ENCODE results near the gene GJB5. TPM values are rescaled to one million over a fixed set of nuclear protein-coding genes. Genes with fewer than 3 reads are reported as not detected.

The GJB5 gene
- total RNA-seq, 5 donors from 2014 or later (not counting 1 experiment from before 2014, with no cell fraction given) = not detected

- no peak overlapping the region for H3K27ac Mint-ChIP-seq
- Histone ChIP-seq H3K4me1 (ENCODE audit: control insufficient read depth in 1 of 2, extremely low read depth in 1 of 2, insufficient read depth in 2 of 2, low read length in 2 of 2) (peaks cover 0 to 6% of the 10 kb centered on the region in 2 experiments), H3K27ac (ENCODE audit: low read length) (no peak overlapping the region), H3K27me3 (replicated peaks in 1 of 2; ENCODE audit: control insufficient read depth in 2 of 2, extremely low read depth in 1 of 2, insufficient read depth in 2 of 2, low read length in 1 of 2) (peaks cover 0 to 38% of the 10 kb centered on the region in 2 experiments), H3K9me3 (no peaks in the 10 kb centered on the region), H3K4me3 (ENCODE audit: control insufficient read depth in 1 of 2, extremely low read depth in 1 of 2, low read length in 1 of 2) (no peak overlapping the region), H3K36me3 (ENCODE audit: control insufficient read depth in 2 of 2, extremely low read depth in 1 of 2, insufficient read depth in 1 of 2, low read length in 1 of 2) (no peaks in the 10 kb centered on the region)
- CTCF ChIA-PET = interaction anchor here (0.5 to 2.3 kb wide), 7 partner anchors 9 to 1110 kb away, joined by 3 to 10 read pairs (median 4); no protein-coding TSS in a partner anchor
- H3K9me3 Mint-ChIP-seq = no peaks in the 10 kb centered on the region
- H3K27me3 Mint-ChIP-seq = peaks cover 6 to 8% of the 10 kb centered on the region in 2 donors
- POLR2A ChIA-PET = interaction anchor here (0.6 to 0.7 kb wide), 2 partner anchors 688 to 1100 kb away, joined by 3 read pairs; no protein-coding TSS in a partner anchor
- no peaks in the 10 kb centered on the region for H3K36me3 Mint-ChIP-seq
- peaks cover 3 to 8% (median 3%) of the 10 kb centered on the region in 3 donors for H3K4me1 Mint-ChIP-seq
- H3K4me3 Mint-ChIP-seq = no peak overlapping the region
- peak; percentile 22 to 81 (median 63) for DNase-seq
- peak; percentile 82 to 86 (median 86) for ATAC-seq (replicated peaks in 1 of 4)
- WGBS (ENCODE audit: insufficient coverage) = 14% methylated on average over 14 of the region's 16 CpGs
Measured at GRCh38 chr1:34742667-34743270, 12.1 kb upstream of the GJB5 start.

GRCh38 chr1:34743775-34744174 lies 11.1 kb upstream of the GJB5 start:
- Mint-ChIP-seq H3K36me3 (no peaks in the 10 kb centered on the region), H3K27ac (no peak overlapping the region), H3K4me3 (no peak overlapping the region), H3K9me3 (no peaks in the 10 kb centered on the region), H3K4me1 (peaks cover 3 to 8% (median 3%) of the 10 kb centered on the region in 3 donors), H3K27me3 (peaks cover 9 to 14% of the 10 kb centered on the region in 2 donors)
- 74% methylated on average over 4 of the region's 6 CpGs for WGBS (ENCODE audit: insufficient coverage)
- DNase-seq (no peak), ATAC-seq (replicated peaks in 1 of 4) (no peak)
- peaks cover 0 to 6% of the 10 kb centered on the region in 2 experiments for H3K4me1 ChIP-seq (ENCODE audit: control insufficient read depth in 1 of 2, extremely low read depth in 1 of 2, insufficient read depth in 2 of 2, low read length in 2 of 2)
- H3K27me3 ChIP-seq (replicated peaks in 1 of 2; ENCODE audit: control insufficient read depth in 2 of 2, extremely low read depth in 1 of 2, insufficient read depth in 2 of 2, low read length in 1 of 2) = peaks cover 0 to 40% of the 10 kb centered on the region in 2 experiments
- H3K27ac ChIP-seq (ENCODE audit: low read length) = no peak overlapping the region
- no peak overlapping the region for H3K4me3 ChIP-seq (ENCODE audit: control insufficient read depth in 1 of 2, extremely low read depth in 1 of 2, low read length in 1 of 2)
- POLR2A ChIA-PET = no interaction called here
- CTCF ChIA-PET = interaction anchor here (1.0 to 2.3 kb wide), 2 partner anchors 1111 kb away, joined by 3 to 10 read pairs; no protein-coding TSS in a partner anchor
- H3K36me3 ChIP-seq (ENCODE audit: control insufficient read depth in 2 of 2, extremely low read depth in 1 of 2, insufficient read depth in 1 of 2, low read length in 1 of 2) = no peaks in the 10 kb centered on the region
- no peaks in the 10 kb centered on the region for H3K9me3 ChIP-seq

DNA sequence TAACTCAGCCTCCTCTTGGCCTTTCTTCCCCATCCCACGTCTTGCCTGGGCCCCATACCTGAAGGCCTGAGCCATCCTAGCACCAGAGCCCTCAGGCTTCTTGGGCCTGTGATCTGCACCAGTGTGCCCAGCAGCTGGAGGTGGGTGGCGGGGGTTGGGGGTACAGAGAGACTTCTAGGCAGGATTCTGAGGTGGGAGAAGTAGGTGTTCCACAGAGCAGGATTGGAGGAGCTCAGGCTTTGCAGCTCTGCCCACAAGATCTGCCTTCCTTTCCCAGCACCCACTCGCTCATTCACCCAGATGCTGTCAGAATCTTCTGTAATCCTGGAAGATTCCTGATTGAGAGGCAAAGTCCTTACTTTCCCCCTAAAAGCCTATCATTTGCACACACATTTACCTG lies 10.0 kb upstream of the GJB5 start:
- no peaks in the 10 kb centered on the region for H3K9me3 Mint-ChIP-seq

DNA sequence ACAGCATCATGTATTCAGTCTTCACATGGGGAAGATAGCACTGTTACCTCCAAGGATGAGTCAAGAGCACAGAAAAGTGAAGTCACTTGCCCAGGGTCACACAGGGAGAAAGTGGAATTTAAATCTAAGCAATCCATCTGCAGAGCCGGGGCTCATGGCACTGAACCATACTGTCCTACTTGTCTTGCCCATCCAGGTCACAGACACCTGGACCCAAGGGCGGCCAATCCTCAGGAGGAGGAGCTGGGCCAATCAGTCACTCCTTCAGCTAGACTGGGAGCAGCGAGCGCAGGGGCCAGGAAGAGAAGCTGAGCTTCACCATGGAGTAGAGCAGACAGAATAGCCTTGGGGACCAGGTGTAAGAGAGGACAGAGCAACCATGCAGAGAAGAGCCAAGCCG lies 9.2 kb upstream of the GJB5 start:
- DNase-seq (no peak), ATAC-seq (replicated peaks in 1 of 4) (no peak)
- no peaks in the 10 kb centered on the region for H3K9me3 Mint-ChIP-seq
- H3K36me3 Mint-ChIP-seq = no peaks in the 10 kb centered on the region
- ChIA-PET POLR2A (no interaction called here), CTCF (no interaction called here)
- H3K27ac ChIP-seq (ENCODE audit: low read length) = no peak overlapping the region
- no peak overlapping the region for H3K27ac Mint-ChIP-seq
- no peaks in the 10 kb centered on the region for H3K9me3 ChIP-seq
- 80% methylated on average over 2 of the region's 5 CpGs for WGBS (ENCODE audit: insufficient coverage)
- peaks cover 0 to 37% of the 10 kb centered on the region in 2 experiments for H3K27me3 ChIP-seq (replicated peaks in 1 of 2; ENCODE audit: control insufficient read depth in 2 of 2, extremely low read depth in 1 of 2, insufficient read depth in 2 of 2, low read length in 1 of 2)
- peaks cover 0 to 6% of the 10 kb centered on the region in 2 experiments for H3K4me1 ChIP-seq (ENCODE audit: control insufficient read depth in 1 of 2, extremely low read depth in 1 of 2, insufficient read depth in 2 of 2, low read length in 2 of 2)
- peaks cover 6 to 20% of the 10 kb centered on the region in 2 donors for H3K27me3 Mint-ChIP-seq
- no peak overlapping the region for H3K4me3 Mint-ChIP-seq
- no peak overlapping the region for H3K4me3 ChIP-seq (ENCODE audit: control insufficient read depth in 1 of 2, extremely low read depth in 1 of 2, low read length in 1 of 2)
- H3K36me3 ChIP-seq (ENCODE audit: control insufficient read depth in 2 of 2, extremely low read depth in 1 of 2, insufficient read depth in 1 of 2, low read length in 1 of 2) = no peaks in the 10 kb centered on the region
- peaks cover 3 to 8% (median 3%) of the 10 kb centered on the region in 3 donors for H3K4me1 Mint-ChIP-seq

More for the DNA sequence above, 10.0 kb upstream of the GJB5 start:
- Histone ChIP-seq H3K9me3 (no peaks in the 10 kb centered on the region), H3K27me3 (replicated peaks in 1 of 2; ENCODE audit: control insufficient read depth in 2 of 2, extremely low read depth in 1 of 2, insufficient read depth in 2 of 2, low read length in 1 of 2) (peaks cover 0 to 40% of the 10 kb centered on the region in 2 experiments), H3K36me3 (ENCODE audit: control insufficient read depth in 2 of 2, extremely low read depth in 1 of 2, insufficient read depth in 1 of 2, low read length in 1 of 2) (no peaks in the 10 kb centered on the region), H3K4me3 (ENCODE audit: control insufficient read depth in 1 of 2, extremely low read depth in 1 of 2, low read length in 1 of 2) (no peak overlapping the region), H3K27ac (ENCODE audit: low read length) (no peak overlapping the region), H3K4me1 (ENCODE audit: control insufficient read depth in 1 of 2, extremely low read depth in 1 of 2, insufficient read depth in 2 of 2, low read length in 2 of 2) (peaks cover 0 to 6% of the 10 kb centered on the region in 2 experiments)
- H3K36me3 Mint-ChIP-seq = no peaks in the 10 kb centered on the region
- H3K27ac Mint-ChIP-seq = no peak overlapping the region
- peaks cover 10 to 18% of the 10 kb centered on the region in 2 donors for H3K27me3 Mint-ChIP-seq
- POLR2A ChIA-PET = no interaction called here
- CTCF ChIA-PET = no interaction called here
- 80% methylated on average over 1 of the region's 3 CpGs for WGBS (ENCODE audit: insufficient coverage)
- no peak for ATAC-seq (replicated peaks in 1 of 4)
- H3K4me1 Mint-ChIP-seq = peaks cover 3 to 8% (median 3%) of the 10 kb centered on the region in 3 donors
- DNase-seq = no peak
- no peak overlapping the region for H3K4me3 Mint-ChIP-seq

DNA sequence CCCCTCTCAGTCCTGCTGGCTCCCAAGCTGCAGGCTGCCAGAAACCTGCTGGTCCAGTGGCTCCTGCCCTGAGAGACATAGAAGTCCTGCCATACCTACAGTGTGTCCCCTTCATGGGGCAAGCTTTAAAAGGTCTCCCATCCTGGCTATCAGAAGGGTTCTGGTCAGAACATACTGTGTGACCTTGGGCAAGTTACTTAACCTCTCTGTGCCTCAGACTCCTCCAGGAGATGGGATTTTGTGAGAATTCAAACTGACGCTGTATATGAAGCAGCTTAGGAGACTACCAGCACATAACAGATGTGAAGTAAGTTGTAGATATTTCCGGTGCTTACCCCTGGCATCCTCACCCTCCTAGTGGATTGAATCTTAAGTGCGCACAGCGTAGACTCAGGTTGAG lies 8.7 kb upstream of the GJB5 start:
- Mint-ChIP-seq H3K27ac (no peak overlapping the region), H3K4me3 (no peak overlapping the region), H3K36me3 (no peaks in the 10 kb centered on the region), H3K4me1 (peaks cover 3 to 8% (median 3%) of the 10 kb centered on the region in 3 donors), H3K9me3 (no peaks in the 10 kb centered on the region), H3K27me3 (peaks cover 6 to 20% of the 10 kb centered on the region in 2 donors)
- Histone ChIP-seq H3K27me3 (replicated peaks in 1 of 2; ENCODE audit: control insufficient read depth in 2 of 2, extremely low read depth in 1 of 2, insufficient read depth in 2 of 2, low read length in 1 of 2) (peaks cover 0 to 37% of the 10 kb centered on the region in 2 experiments), H3K9me3 (no peaks in the 10 kb centered on the region), H3K4me1 (ENCODE audit: control insufficient read depth in 1 of 2, extremely low read depth in 1 of 2, insufficient read depth in 2 of 2, low read length in 2 of 2) (peaks cover 0 to 6% of the 10 kb centered on the region in 2 experiments), H3K27ac (ENCODE audit: low read length) (no peak overlapping the region), H3K4me3 (ENCODE audit: control insufficient read depth in 1 of 2, extremely low read depth in 1 of 2, low read length in 1 of 2) (no peak overlapping the region), H3K36me3 (ENCODE audit: control insufficient read depth in 2 of 2, extremely low read depth in 1 of 2, insufficient read depth in 1 of 2, low read length in 1 of 2) (no peaks in the 10 kb centered on the region)
- POLR2A ChIA-PET = no interaction called here
- no peak for DNase-seq
- CTCF ChIA-PET = no interaction called here
- ATAC-seq (replicated peaks in 1 of 4) = no peak
- whole genome bisulfite sequencing (ENCODE audit: insufficient coverage) = 100% methylated on average over 2 of the region's 4 CpGs

DNA sequence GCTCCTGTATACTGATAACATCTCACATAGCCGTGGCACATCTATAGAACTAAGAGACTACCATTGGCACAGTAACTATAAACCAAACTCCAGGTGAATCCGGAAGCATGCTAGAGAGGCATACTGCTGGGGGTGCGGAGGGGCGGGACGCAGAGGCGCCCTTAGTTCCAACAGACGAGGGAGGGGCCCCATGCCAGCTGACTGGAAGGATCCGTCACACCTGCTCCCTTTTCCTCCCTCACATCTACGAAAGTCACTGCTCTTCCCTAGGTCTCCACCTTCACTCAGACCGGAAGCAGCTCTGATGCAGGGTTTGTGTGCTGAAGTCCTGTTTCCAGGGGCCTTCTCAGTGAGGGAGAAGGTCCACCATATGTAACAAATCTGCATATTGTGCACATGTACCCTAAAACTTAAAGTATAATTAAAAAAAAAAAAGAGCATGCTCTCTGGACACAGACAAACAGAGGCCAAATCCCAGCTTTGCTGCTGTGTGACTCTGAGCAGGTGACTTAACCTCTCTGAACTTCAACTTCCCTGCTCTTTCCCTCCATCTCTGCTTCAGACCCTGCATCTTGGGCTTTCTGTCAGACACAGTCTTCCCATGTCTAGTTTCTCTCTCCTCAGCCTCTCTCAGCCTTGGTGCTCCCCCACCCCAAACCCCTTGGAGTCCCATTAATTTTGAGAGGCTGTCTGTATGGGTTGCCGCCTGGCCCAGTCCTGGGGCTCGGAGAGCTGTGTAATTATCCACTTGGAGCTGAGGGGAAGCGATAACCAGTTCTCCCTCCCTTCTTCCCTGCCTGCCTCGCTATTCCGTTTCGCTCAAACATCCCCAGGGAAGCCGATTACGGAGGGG lies 7.8 kb upstream of the GJB5 start:
- no peaks in the 10 kb centered on the region for H3K9me3 ChIP-seq
- no peaks in the 10 kb centered on the region for H3K36me3 ChIP-seq (ENCODE audit: control insufficient read depth in 2 of 2, extremely low read depth in 1 of 2, insufficient read depth in 1 of 2, low read length in 1 of 2)
- 58% methylated on average over 4 of the region's 18 CpGs for WGBS (ENCODE audit: insufficient coverage)
- POLR2A ChIA-PET = no interaction called here
- no peak overlapping the region for H3K4me3 ChIP-seq (ENCODE audit: control insufficient read depth in 1 of 2, extremely low read depth in 1 of 2, low read length in 1 of 2)
- H3K4me1 Mint-ChIP-seq = peaks cover 3 to 8% (median 3%) of the 10 kb centered on the region in 3 donors
- H3K27me3 ChIP-seq (replicated peaks in 1 of 2; ENCODE audit: control insufficient read depth in 2 of 2, extremely low read depth in 1 of 2, insufficient read depth in 2 of 2, low read length in 1 of 2) = peaks cover 0 to 30% of the 10 kb centered on the region in 2 experiments
- H3K27ac Mint-ChIP-seq = no peak overlapping the region
- DNase-seq = no peak
- H3K27me3 Mint-ChIP-seq = peaks cover 6 to 20% of the 10 kb centered on the region in 2 donors
- CTCF ChIA-PET = no interaction called here
- no peak overlapping the region for H3K4me3 Mint-ChIP-seq
- no peaks in the 10 kb centered on the region for H3K36me3 Mint-ChIP-seq
- no peak for ATAC-seq (replicated peaks in 1 of 4)
- H3K27ac ChIP-seq (ENCODE audit: low read length) = no peak overlapping the region
- no peaks in the 10 kb centered on the region for H3K9me3 Mint-ChIP-seq
- peaks cover 0 to 6% of the 10 kb centered on the region in 2 experiments for H3K4me1 ChIP-seq (ENCODE audit: control insufficient read depth in 1 of 2, extremely low read depth in 1 of 2, insufficient read depth in 2 of 2, low read length in 2 of 2)

Measured in T-cell (primary cell).